ENCODE results near the gene RUNX1. TPM values are rescaled to one million over a fixed set of nuclear protein-coding genes. Genes with fewer than 3 reads are reported as not detected.

The RUNX1 gene
- total and polyA plus RNA-seq, 2 of the 13 experiments (the other 11 are each of a cell fraction or from before 2014, with no cell fraction given) = 5.4 to 6.4 TPM

DNA sequence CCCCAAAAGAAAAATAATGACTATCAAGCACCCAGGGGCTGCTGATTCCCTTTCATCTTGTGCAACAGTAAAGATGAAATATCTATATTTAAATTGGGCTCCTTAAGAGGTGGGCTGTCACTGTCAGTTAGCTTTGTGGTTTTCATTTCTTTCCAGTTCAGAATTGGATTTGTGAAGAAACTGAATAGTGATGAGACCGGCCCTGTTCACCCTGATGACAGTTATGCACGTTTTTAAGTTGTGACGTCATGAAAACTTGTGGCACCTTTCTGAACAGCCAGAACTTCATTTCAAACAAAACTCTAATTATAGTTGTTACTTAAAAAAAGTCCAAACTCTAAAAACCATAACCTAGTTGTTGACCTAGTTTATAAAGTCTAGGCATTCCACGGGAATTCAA lies 125.9 kb downstream of the RUNX1 start:
- H3K4me2 ChIP-seq (ENCODE audit: low read depth, low read length) = no peak overlapping the region
- TF ChIP-seq CREB1 (IDR thresholded peaks at IDR 0.05) = peak; percentile 97
- no peak for TF ChIP-seq CREB1 (CRISPR knock-in tag; IDR thresholded peaks at IDR 0.05)
- no peak for TF ChIP-seq ZC3H13 (CRISPR knock-in tag; IDR thresholded peaks at IDR 0.05)
- TF ChIP-seq AGO2 (optimal IDR thresholded peaks at IDR 0.05; ENCODE audit: low read depth, low read length) = no peak
- no peak for TF ChIP-seq NFRKB (IDR thresholded peaks at IDR 0.05)
- peak; percentile 93 for TF ChIP-seq ATF7 (IDR thresholded peaks at IDR 0.05)
- no peak for TF ChIP-seq ATF7 (CRISPR knock-in tag; IDR thresholded peaks at IDR 0.05)
- TF ChIP-seq ZBTB38 (CRISPR knock-in tag; IDR thresholded peaks at IDR 0.05) = no peak
- H3K27ac ChIP-seq (ENCODE audit: extremely low read length, insufficient read depth, low read length) = no peak overlapping the region
- no peaks in the 10 kb centered on the region for H3K27me3 ChIP-seq (ENCODE audit: control insufficient read depth in 1 of 2, insufficient read depth in 2 of 2, low read length in 2 of 2)
- BruUV-seq (replicated peaks) = no TSS peak
- H3K4me1 ChIP-seq (ENCODE audit: insufficient read depth, low read length) = peaks cover 28% of the 10 kb centered on the region
- intact Hi-C loops (cut with micrococcal nuclease; ENCODE audit: unreplicated experiment) = no loop called here
- POLR2A ChIA-PET = no interaction called here
- DNase-seq (ENCODE audit: low spot score) (no peak), ATAC-seq (no peak), FAIRE-seq (no peak)
- in situ Hi-C loops (cut with HindIII; ENCODE audit: extremely low pct_ligation_motif_present, low pct_unique_long_range_greater_than_20kb) = no loop called here
- CTCF ChIA-PET (ENCODE audit: low intra/inter-chr PET ratio, low total read pairs) = no interaction called here
- no peaks in the 10 kb centered on the region for H3K9me3 ChIP-seq (ENCODE audit: low read length)
- 24% methylated on average over 4 of the region's 4 CpGs for WGBS (ENCODE audit: low lambda C conversion rate)
- H3K36me3 ChIP-seq (replicated peaks in 1 of 2; ENCODE audit: control insufficient read depth in 1 of 2, insufficient read depth in 2 of 2, low read length in 2 of 2) = no peaks in the 10 kb centered on the region
- no peak overlapping the region for H2AFZ ChIP-seq (ENCODE audit: low read length)
- H4K20me1 ChIP-seq (ENCODE audit: insufficient read depth, low read length) = no peaks in the 10 kb centered on the region
- H3K79me2 ChIP-seq (ENCODE audit: insufficient read depth, low read length) = no peaks in the 10 kb centered on the region
- H3K4me3 ChIP-seq (replicated peaks in 1 of 3; ENCODE audit: insufficient read depth in 1 of 3, low read depth in 2 of 3, low read length in 3 of 3) = no peak overlapping the region
- H3K9ac ChIP-seq (ENCODE audit: insufficient read depth, low read depth, low read length) = no peak overlapping the region

DNA sequence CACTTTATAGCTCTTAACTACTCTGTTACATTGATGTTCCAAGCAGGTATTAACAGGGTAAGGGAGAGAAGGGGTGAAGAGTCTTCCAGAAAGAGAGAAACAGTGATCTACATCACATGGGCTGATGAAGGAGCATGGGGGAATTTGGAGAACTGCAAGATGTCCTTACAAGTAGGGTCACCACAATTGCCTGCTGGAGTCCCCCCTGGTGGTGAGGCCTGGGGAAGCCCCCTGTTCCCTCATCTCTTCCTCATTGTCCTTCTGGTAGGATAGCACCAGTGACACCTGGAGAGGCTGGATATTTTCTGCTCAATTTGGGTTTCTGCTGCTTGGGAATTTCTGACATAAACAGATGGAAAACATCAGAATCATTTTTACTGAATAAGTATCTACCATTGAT lies 126.6 kb downstream of the RUNX1 start:
- Histone ChIP-seq H3K27me3 (ENCODE audit: control insufficient read depth in 1 of 2, insufficient read depth in 2 of 2, low read length in 2 of 2) (no peaks in the 10 kb centered on the region), H3K4me1 (ENCODE audit: insufficient read depth, low read length) (peaks cover 27% of the 10 kb centered on the region), H3K27ac (ENCODE audit: extremely low read length, insufficient read depth, low read length) (no peak overlapping the region), H3K9me3 (ENCODE audit: low read length) (no peaks in the 10 kb centered on the region), H3K4me3 (replicated peaks in 1 of 3; ENCODE audit: insufficient read depth in 1 of 3, low read depth in 2 of 3, low read length in 3 of 3) (no peak overlapping the region), H2AFZ (ENCODE audit: low read length) (no peak overlapping the region), H3K4me2 (ENCODE audit: low read depth, low read length) (no peak overlapping the region), H3K9ac (ENCODE audit: insufficient read depth, low read depth, low read length) (no peak overlapping the region), H4K20me1 (ENCODE audit: insufficient read depth, low read length) (no peaks in the 10 kb centered on the region), H3K36me3 (replicated peaks in 1 of 2; ENCODE audit: control insufficient read depth in 1 of 2, insufficient read depth in 2 of 2, low read length in 2 of 2) (no peaks in the 10 kb centered on the region), H3K79me2 (ENCODE audit: insufficient read depth, low read length) (no peaks in the 10 kb centered on the region)
- ChIA-PET CTCF (ENCODE audit: low intra/inter-chr PET ratio, low total read pairs) (no interaction called here), POLR2A (no interaction called here)
- intact Hi-C loops (cut with micrococcal nuclease; ENCODE audit: unreplicated experiment) (no loop called here), in situ Hi-C loops (cut with HindIII; ENCODE audit: extremely low pct_ligation_motif_present, low pct_unique_long_range_greater_than_20kb) (no loop called here)
- no peak for DNase-seq (ENCODE audit: low spot score)
- no peak for TF ChIP-seq HNRNPK (IDR thresholded peaks at IDR 0.05; ENCODE audit: low read depth, low read length, poor library complexity, severe bottlenecking)
- TF ChIP-seq SSRP1 (CRISPR knock-in tag; IDR thresholded peaks at IDR 0.05) = no peak
- TF ChIP-seq, protein P1, sequence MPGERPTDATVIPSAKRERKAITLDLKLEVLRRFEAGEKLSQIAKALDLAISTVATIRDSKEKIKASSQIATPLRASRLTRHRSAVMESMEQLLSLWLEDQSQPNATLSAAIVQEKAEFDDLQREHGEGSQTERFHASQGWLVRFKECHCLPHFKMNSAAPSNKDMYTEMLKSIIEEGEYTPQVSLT (CRISPR knock-in tag; IDR thresholded peaks at IDR 0.05; ENCODE audit: borderline replicate concordance, low read depth) = no peak
- TF ChIP-seq ZNF510 (CRISPR knock-in tag; IDR thresholded peaks at IDR 0.05; ENCODE audit: low read depth) = no peak
- TF ChIP-seq NR3C1 (CRISPR knock-in tag; IDR thresholded peaks at IDR 0.05) = no peak
- no peak for TF ChIP-seq ZNF75D (CRISPR knock-in tag; IDR thresholded peaks at IDR 0.05; ENCODE audit: borderline replicate concordance)
- no peak for FAIRE-seq
- BruUV-seq (replicated peaks) = no TSS peak
- ATAC-seq = no peak

All from HepG2 (cell line).